GM18870 (cell line): ENCODE results near the gene RNF130.
"Not testable (repeated sequence)": the region's sequence is repeated elsewhere in the genome, so short reads cannot be mapped to it uniquely, and the experiment has no call there.

Source experiments
- ATAC-seq: cut with Tn5 transposase; IDR thresholded peaks from one replicate; pipeline ENCODE4 v1.9.1; 2021; ENCODE audit warnings: moderate library complexity; ENCODE audit not compliant: unreplicated experiment

The RNF130 gene

DNA sequence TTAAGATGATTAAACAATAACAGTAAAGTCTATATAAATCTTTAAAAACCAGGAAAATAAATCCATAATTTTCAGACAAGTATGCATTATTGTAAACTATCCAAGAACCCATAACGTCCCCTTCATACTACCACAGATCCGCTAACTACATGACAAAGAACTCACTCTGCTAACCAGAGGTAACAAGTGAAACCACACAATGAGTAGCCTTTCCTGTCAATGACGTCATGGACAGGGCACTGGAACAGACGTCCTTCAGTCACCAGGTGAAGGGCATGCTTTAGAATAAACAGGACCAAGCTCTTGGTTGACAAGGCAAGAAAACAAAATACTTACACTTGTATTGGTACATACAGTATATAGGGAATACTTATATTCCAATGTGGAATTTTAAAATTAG, 45.2 kb downstream of the RNF130 start:
- no peak for ATAC-seq

DNA sequence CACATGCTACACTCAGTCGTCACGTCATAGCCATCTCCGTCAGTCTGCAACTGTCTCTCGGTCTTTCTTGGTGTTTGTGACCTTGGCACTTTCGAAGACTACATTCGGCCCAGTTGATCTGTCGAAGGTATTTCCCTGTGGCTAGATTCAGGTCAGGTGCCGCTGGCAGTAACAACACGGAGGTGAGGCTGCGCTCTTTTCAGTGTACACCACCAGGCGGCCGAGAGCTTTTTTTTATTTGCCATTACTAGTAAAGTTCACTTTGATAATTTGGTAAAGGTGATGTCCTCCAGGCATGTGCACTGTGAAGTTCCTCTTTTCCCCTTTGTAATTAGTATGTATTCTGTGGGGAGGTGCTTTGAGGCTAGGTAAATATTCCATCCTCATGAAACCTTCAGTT, 49.7 kb downstream of the RNF130 start:
- ATAC-seq, result no peak

DNA sequence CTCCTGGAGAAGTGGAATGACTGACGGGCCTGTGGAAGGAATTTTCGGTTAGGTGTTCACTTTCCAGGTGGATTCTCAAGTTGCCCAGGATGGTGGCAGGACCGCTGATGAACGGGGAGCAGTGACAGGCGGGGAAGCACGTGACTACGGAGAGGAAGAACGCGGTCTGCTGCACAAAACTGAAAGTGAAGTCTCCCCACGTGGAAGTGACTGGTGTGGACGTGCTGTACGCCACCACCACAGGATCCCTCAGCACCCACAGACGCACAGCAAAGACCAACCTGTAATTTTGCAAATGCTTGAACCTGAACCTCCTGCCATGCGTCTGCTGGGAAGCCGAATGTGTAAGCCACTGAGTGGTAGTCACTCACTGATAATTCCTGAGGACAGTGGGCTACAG, 51.4 kb downstream of the RNF130 start:
- ATAC-seq, result no peak

DNA sequence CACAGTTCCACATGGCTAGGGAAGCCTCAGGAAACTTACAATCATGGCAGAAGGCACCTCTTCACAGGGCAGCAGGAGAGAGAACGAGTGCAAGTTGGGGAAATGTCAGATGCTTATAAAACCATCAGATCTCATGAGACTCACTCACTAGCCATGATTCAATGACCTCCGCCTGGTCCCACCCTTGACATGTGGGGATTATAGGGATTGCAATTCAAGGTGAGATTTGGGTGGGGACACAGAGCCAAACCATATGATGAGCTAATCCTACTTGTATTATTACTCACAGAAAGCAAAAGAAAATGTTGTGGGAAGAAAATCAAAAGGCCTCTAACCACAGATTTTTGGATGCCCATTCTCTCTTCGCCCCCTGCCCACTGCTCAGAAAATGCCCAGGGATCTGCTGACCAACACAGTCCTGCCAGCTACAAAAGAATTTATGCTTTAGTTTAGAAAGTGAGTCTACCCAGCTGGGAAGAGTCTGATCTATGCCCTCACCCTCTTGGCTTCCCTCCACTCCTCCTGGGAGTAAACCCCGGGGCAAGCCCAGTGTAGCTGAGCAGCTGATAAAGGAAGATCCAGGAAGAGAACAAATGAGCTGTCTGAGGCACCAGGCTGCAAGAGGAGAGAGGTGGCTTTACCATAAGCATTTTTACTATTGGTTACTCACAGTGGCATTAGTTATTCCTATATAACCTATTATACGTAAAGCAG, 53.1 kb downstream of the RNF130 start:
- no peak for ATAC-seq

DNA sequence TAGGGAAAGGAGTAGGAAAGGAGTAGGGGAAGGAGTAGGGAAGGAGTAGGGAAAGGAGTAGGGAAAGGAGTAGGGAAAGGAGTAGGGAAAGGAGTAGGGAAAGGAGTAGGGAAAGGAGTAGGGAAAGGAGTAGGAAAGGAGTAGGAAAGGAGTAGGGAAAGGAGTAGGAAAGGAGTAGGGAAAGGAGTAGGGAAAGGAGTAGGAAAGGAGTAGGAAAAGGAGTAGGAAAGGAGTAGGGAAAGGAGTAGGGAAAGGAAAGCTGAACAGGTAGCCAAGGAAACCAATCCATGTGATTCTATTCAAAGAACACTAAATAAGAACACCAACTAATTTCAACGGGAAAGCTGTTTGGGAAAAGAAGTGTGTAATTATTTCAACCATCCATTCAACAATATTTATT, 56.0 kb downstream of the RNF130 start:
- not testable (repeated sequence) for ATAC-seq

DNA sequence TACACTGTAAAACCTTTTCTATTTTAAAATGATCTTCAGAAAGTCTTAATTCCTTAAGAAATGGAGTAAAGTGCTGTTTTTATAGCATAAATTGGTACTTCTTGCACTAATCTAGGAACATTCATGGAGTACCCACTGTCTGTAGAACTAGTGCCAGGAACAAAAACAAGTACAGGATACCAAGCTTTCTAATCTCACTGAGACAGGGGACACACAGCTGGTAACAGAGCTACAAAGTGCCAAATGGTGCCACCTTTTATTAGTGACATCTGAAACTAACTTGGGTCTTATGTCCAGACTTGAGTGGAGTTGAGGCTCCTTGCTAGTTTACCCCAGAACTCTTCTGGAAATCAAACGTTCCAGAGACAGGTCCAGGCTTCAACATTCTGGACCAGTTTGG, 57.9 kb downstream of the RNF130 start:
- no peak for ATAC-seq

DNA sequence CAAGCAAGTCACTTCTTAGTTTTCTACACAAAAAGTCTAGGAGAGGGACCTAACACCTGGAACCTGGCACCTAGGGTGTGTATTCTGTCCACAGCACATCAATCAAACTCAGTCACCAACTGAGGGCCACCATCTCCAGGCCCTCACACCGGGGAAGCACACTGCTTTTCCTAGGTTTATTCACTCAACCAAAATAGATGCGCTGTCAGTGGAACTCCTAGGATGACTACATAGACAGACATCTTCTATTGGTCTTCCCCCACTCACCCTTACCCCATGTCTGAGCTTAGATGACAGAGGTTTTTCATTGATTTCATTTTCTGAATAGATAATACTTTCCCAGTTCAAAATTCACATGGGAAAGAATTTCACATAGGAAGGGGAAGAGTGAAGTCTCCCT, 59.2 kb downstream of the RNF130 start:
- no peak for ATAC-seq

DNA sequence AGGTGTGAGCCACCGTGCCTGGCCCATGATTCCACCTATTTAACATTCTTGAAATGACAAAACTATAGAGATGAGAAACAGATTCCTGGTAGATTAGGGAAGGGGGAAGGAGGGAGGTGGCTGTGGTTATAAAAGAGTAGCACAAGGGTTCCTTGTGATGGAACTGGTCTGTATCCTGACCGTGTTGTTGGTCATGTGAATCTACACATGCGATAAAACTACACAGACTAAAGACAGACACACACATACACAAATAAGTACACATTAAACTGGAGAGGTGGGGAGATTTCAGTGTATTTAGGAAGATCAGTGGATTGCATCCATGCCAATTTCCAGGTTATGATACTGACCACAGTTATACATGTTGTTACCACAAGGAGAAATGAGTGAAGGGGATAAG, 60.9 kb downstream of the RNF130 start:
- no peak for ATAC-seq

DNA sequence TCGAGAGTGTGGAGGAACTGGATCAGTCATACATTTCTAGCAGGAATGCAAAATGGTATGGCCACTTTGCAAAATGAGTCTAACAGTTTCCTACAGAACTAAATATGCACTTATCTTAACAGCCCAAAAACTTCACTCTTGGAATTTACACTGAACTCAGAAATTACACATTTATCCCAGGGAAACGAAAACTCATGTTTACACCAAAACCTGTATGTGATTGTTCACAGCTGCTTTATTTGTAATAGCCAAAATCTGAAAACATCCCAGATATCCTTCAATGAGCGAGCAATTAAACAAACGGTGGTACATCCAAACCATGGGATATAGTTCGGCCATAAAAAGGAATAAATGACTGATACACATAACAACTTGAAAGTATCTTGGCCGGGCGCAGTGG, 62.0 kb downstream of the RNF130 start:
- no peak for ATAC-seq

DNA sequence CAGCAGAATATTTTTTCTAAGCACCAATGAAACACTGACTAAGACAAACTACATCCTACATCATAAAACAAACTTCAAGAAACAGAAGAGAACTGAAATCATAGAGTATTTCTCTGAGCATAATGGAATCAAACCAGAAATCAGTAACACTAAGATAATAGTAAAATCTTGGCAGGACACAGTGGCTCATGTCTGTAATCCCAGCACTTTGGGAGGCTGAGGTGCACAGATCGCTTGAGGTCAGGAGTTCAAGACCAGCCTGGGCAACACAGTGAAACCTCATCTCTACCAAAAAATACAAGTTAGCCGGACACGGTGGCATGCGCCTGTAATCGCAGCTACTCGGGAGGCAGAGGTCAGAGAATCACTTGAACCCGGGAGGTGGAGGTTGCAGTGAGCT, 63.1 kb downstream of the RNF130 start:
- no peak for ATAC-seq

DNA sequence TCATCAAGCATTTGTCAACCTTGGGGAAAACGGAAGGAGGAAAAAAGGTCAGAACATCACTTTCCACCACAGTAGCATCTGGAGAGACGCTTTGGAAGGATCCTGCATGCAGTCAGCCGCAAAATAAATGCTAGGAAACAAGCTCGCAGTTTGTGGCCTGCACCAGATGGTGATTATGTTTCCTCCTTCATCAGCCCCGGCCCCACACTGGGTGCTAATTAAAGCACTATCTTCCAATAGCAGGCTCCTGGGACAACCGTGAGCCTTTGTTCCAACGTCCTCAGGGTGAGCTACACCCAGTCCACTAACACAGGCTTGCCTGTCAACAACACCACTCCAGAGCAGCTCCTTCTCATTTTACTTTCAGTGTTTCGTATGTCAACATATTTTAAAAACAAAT, 64.0 kb downstream of the RNF130 start:
- ATAC-seq, result no peak

DNA sequence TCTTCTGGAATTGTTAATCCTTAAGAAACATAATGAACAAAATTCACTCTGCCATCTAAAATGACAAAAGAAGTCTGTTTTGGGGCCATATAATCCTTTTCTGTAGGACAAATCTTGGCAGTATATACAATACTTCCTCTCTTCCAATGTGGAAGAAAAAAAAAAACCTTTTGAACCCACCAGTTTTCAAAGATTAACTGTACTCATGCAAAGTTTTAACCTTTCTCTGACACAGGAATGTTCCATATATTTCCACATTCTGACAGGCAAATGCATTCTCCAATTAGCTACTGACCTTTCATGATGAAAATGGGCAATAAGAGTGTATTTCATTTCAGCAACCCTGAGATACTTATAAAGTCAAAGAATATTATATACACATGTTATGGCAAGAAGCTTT, 65.4 kb downstream of the RNF130 start:
- ATAC-seq, result no peak

DNA sequence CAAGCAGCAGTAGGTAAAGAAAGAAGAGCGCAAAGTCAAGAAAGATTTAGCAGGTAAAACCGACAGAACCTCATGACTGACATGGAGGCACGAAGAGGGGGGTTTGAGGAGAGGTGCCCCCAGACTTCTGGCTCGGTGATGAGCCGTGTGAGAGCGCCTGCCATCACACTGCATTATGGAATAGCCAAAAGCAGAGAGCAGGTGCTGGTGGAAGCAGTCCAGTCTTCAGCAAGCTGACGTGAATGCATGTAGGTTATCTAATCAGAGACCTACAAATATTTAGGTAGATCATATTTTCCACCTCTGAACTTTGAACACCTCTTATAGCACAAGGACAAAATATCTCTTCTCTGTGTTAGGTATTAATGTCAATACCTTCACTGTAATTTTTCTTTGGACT, 68.4 kb downstream of the RNF130 start:
- no peak for ATAC-seq

DNA sequence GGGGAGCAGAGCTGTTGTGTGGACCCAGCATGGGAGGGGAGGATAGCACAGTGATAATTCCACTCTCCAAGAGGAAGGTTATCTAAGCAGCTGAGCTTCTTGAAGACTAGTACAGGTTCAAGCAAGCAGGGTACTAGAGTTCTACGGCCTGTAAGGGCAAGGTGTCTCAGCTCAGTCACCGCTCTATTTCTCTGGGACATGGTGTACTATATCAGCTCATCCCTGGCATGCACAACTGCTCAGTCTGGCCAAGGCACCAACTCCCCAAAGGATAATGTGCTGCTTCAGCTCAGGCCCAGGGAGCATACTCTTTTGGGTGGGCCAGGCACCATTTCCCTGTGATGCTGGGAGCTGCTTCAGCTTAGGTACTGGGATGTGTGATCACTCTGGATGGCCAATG, 69.8 kb downstream of the RNF130 start:
- ATAC-seq, result no peak

DNA sequence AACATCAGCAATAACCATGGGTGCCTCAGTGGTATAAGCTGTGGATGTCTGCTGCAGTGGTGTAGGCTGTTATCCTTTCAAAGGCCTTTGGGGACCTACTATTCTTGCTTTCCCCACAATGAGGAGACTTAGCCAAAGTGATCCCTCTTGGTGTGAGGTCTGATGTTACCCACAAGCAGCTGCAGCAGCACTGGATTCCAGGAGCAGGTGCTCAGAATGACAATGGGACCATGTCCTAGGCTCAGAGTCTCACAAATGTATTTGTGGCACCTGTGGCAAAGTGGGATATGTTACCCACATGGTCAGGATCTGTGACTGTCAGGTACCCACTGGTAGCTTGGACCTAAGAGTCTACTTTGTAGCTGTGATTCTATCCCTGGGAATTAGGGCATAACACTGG, 70.4 kb downstream of the RNF130 start:
- ATAC-seq, result no peak

DNA sequence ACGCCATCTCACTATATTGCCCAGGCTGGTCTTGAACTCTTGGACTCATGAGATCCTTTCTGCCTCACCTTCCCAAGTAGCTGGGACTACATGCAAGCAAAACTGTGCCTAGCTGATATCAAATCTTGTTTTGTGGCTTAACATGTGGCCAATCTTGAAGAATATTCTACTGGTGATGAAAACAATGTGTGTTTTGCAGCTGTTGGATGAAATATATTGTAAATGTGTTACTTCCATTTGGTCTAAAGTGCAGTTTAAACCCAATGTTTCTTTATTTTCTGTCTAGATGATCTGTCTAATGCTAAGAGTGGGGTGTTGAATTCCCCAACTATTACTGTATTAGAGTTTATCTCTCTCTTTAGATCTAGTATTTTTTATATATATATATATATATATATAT, 73.1 kb downstream of the RNF130 start:
- ATAC-seq, result no peak

DNA sequence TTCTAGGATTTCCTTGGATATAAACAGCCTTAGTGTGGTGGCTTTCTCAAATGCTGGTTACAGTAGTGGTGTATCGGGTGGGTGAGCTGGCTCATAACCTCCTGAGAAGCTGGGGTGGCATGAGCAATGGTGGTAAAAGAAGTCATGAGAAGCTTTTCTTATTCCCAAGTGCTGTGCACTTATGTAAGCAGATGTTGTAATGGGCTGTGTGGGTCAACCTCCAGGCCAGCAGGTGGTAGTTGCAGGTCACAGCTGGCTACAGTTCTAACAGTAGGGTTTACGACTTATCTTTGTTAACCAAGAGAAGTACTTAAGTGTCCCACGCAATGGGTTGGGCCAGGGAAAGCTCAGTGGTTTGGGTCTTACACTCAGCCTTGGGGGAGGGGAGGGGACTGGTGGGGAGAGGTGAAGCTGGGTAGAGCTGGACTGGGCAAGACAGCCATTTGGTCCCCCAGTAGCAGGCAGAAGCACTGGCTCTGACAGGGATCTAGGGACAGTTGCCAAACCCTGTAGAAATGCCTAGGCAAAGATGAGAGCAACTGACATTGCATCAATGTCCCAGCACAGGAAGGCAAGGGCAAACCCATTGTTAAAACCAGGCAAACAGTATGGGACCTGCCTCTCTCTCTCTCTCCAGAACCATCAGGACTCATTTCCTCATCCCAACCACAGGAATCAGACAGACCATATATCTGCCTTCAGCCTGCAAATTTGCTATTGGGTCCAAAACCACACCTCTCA, 76.8 kb downstream of the RNF130 start:
- ATAC-seq, result no peak

DNA sequence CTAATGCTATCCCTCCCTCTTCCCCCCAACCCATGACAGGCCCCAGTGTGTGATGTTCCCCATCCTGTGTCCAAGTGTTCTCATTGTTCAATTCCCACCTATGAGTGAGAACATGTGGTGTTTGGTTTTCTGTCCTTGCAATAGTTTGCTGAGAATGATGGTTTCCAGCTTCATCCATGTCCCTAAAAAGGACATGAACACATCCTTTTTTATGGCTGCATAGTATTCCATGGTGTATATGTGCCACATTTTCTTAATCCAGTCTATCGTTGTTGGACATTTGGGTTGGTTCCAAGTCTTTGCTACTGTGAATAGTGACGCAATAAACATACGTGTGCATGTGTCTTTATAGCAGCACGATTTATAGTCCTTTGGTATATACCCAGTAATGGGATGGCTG, 78.7 kb downstream of the RNF130 start:
- ATAC-seq, result not testable (repeated sequence)

DNA sequence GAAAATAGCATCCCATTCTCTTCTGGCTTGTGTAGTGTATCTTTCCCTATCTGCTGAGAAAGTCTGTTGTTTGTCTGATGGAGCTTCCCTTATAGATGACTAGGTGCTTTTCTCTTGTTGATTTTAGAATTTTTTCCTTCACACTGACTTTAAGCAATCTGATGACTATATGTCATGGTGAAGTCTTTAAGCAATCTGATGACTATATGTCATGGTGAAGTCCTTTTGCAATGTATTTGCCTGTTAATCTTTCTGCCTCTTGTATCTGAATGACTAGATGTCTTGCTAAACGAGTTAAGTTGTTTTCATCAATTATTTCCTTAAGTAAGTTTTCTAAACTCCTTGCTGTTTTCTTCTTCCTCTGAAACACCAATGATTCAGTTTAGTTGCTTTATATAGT, 80.5 kb downstream of the RNF130 start:
- ATAC-seq, result no peak

DNA sequence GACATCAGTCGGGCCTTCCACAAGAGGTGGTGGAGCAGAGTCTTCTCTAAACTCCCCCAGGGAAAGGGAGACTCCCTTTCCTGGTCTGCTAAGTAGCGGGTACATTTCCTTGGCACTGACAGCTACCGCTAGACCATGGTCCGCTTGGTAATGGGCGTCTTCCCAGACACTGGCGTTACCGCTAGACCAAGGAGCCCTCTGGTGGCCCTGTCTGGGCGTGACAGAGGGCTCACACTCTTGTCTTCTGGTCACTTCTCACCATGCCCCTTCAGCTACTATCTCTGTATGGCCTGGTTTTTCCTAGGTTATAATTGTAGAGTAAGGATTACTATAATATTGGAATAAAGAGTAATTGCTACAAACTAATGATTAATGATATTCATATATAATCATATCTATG, 81.0 kb downstream of the RNF130 start:
- not testable (repeated sequence) for ATAC-seq

DNA sequence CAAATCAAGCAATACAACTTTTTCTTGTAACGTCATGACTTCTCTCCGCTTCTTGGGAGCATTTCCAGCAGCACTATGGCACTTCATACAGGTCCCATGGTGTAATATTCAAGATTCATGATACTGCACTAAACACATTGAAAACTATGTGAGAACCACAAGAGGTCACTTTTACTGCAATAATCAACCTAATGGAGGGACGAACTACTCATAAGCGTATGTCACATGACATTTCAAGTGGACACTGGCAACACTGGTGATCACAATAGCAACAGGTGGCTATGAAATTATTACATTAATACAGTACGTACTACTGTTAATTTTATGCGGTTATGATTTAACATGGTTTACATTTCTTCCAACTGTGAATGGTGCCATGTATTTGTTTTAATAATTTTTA, 85.2 kb downstream of the RNF130 start:
- no peak for ATAC-seq

DNA sequence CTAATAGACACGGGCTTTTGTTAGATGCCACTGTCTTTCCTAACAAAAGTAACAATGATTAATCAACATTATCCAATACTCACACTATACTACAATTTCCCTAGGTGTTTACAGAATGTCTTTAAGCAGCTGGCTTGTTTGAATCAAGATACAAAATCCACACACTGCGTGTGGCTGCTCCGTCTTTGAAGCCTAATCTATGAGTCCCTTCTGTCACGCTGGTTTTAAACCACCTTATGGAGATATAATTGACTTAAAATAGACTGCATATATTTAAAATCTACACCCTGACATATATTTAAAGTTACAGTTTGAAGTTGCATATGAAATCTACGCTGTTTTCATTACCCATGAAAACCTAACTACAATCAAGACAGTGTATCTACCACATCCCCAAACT, 89.9 kb downstream of the RNF130 start:
- ATAC-seq, result no peak

DNA sequence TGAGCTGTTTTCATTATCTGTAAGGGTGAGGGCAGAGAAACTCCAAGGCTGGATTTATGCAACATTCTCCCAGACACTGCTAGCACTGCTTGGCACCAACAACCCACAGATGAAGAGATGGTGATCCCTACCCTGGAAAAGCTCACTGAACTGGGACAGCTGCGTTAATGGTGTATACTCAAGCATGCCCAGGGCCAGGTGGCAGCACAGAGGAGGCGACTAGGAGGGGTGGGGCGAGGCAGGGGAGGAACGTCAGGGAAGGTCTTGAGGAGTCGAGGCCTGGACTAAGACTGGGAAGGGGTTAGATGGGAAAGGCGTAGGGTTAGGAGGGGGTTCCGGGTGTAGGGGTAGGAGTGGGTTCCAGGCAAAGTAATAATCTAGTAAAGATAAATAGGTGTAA, 90.8 kb downstream of the RNF130 start:
- ATAC-seq, result no peak
